ENCODE results near the gene FN3K.
"Not testable (repeated sequence)": the region's sequence is repeated elsewhere in the genome, so short reads cannot be mapped to it uniquely, and the experiment has no call there.

FN3K gene

GRCh38 chr17:82737967-82738877 lies 2.8 kb downstream of the FN3K start:
- DNase-seq, result no peak

GRCh38 chr17:82740906-82741759 lies 5.7 kb downstream of the FN3K start:
- no peak for DNase-seq

- DNase-seq, result no peak
Measured at GRCh38 chr17:82743344-82744219, 8.2 kb downstream of the FN3K start.

- DNase-seq, result not testable (repeated sequence)
Measured at GRCh38 chr17:82744736-82745135, 9.3 kb downstream of the FN3K start.

GRCh38 chr17:82745524-82745923 lies 10.1 kb downstream of the FN3K start:
- peak; percentile 14 to 53 for DNase-seq

- no peak for DNase-seq
Measured at GRCh38 chr17:82748756-82749155, 13.3 kb downstream of the FN3K start.

- no peak for DNase-seq
Measured at GRCh38 chr17:82750241-82750908, 15.0 kb downstream of the FN3K start.

- DNase-seq, result no peak
Measured at GRCh38 chr17:82751171-82751570, 15.8 kb downstream of the FN3K start.

- DNase-seq, result peak; percentile 89 to 90
Measured at GRCh38 chr17:82751571-82752370, 16.4 kb downstream of the FN3K start, which contains the start of gene TBCD. Gene TBCD, plus strand, starts transcription at chr17:82752065. Its CDS starts 129 bp downstream, at chr17:82752194.

- no peak for DNase-seq
Measured at GRCh38 chr17:82752371-82753200, 17.2 kb downstream of the FN3K start.

- no peak for DNase-seq
Measured at GRCh38 chr17:82753201-82753464, 17.7 kb downstream of the FN3K start.

GRCh38 chr17:82754297-82755208 lies 19.1 kb downstream of the FN3K start:
- no peak for DNase-seq

- DNase-seq, result no peak
Measured at GRCh38 chr17:82756166-82756565, 20.8 kb downstream of the FN3K start.

GRCh38 chr17:82765371-82765770 lies 30.0 kb downstream of the FN3K start:
- DNase-seq, result no peak

- peak; percentile 54 to 56 for DNase-seq
Measured at GRCh38 chr17:82767041-82767754, 31.8 kb downstream of the FN3K start.

- DNase-seq, result no peak
Measured at GRCh38 chr17:82769041-82769440, 33.6 kb downstream of the FN3K start.

GRCh38 chr17:82772026-82772425 lies 36.6 kb downstream of the FN3K start:
- no peak for DNase-seq

GRCh38 chr17:82774456-82774855 lies 39.0 kb downstream of the FN3K start:
- DNase-seq, result not testable (repeated sequence)

Measured in NCI-H2081 (cell line).